NCI-H2107 treated with DMSO at 0.1 percent for 48 hours (cell line): ENCODE data around the gene PCDHGB7.
"Not testable (repeated sequence)": the region's sequence is repeated elsewhere in the genome, so short reads cannot be mapped to it uniquely, and the experiment has no call there.

Source experiments
- DNase-seq: peaks from one replicate; lab custom pipeline; 2025; ENCODE audit not compliant: unreplicated experiment; lab: John Stamatoyannopoulos, UW

PCDHGB7 gene

DNA sequence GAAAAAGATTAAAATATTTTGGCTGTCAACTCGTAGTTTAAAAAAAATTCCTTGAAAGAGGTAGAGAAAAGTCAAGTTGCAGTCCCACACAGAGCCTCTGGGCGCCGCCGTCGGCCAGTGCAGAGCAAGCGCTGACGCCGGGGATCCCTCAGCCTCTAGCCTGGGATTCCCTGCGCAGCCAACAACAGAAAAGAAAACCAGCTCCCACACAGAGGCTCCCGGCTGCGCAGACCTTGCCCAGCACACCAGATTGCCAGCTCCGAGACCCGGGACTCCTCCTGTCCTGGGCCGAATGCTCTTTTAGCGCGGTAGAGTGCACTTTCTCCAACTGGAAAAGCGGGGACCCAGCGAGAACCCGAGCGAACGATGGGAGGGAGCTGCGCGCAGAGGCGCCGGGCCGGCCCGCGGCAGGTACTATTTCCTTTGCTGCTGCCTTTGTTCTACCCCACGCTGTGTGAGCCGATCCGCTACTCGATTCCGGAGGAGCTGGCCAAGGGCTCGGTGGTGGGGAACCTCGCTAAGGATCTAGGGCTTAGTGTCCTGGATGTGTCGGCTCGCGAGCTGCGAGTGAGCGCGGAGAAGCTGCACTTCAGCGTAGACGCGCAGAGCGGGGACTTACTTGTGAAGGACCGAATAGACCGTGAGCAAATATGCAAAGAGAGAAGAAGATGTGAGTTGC lies at the start of gene PCDHGB7:
Gene PCDHGB7, plus strand, starts transcription at position 184 of the 679 bp plus-strand sequence. Its CDS starts 183 bp downstream, at position 367.
- DNase-seq = peak; percentile 68

DNA sequence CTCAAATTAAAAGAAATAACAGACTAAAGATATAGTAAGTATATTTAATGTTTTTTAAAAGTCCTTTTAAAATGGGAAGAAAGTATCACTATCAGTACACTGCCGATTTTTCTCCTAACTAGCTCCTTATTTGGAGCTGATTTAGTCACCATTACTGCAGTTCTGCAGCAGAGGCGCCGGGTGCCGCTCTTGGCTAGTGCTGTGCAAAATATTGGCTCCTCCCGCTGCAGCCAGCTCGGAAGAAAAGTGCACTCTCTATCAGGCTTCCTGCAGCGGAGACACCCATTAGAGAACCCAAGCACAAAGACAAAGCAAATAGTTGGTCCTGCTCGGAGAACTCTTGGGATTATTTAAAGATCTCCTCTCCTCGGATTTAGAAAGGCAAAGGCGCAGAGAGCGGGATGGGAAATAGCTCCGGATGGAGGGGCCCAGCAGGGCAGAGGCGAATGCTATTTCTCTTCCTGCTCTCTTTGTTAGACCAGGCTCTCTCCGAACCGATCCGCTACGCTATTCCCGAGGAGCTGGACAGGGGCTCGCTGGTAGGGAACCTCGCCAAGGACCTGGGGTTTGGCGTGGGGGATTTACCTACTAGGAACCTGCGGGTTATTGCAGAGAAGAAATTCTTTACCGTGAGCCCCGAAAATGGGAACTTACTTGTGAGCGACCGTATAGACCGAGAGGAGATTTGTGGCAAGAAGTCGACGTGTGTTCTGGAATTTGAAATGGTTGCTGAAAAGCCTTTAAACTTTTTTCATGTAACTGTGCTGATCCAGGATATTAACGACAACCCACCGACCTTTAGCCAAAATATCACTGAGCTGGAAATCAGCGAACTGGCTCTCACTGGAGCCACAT lies 47.3 kb upstream of the PCDHGB7 start, which contains the start of gene PCDHGB3:
Gene PCDHGB3, plus strand, starts transcription at position 249 of the 855 bp plus-strand sequence. Its CDS starts 153 bp downstream, at position 402.
- no peak for DNase-seq

GRCh38 chr5:141371572-141372475 lies 45.7 kb upstream of the PCDHGB7 start:
- no peak for DNase-seq

GRCh38 chr5:141373673-141374317 lies 43.7 kb upstream of the PCDHGB7 start, which contains the start of gene PCDHGA6:
PCDHGA6 (plus strand) TSS chr5:141373891; CDS start chr5:141374084, 193 bp downstream.
- no peak for DNase-seq

DNA sequence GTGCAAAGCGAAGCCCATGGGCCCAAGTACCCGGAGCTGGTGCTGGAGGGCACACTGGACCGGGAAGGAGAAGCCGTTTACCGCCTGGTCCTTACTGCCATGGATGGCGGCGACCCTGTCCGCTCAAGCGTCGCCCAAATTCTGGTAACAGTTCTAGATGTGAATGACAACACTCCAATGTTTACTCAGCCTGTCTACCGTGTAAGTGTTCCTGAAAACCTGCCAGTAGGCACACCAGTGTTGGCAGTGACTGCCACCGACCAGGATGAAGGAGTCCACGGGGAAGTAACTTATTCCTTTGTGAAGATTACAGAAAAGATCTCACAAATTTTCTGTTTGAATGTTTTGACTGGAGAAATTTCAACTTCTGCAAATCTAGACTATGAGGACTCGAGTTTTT lies 42.9 kb upstream of the PCDHGB7 start:
- DNase-seq = no peak

DNA sequence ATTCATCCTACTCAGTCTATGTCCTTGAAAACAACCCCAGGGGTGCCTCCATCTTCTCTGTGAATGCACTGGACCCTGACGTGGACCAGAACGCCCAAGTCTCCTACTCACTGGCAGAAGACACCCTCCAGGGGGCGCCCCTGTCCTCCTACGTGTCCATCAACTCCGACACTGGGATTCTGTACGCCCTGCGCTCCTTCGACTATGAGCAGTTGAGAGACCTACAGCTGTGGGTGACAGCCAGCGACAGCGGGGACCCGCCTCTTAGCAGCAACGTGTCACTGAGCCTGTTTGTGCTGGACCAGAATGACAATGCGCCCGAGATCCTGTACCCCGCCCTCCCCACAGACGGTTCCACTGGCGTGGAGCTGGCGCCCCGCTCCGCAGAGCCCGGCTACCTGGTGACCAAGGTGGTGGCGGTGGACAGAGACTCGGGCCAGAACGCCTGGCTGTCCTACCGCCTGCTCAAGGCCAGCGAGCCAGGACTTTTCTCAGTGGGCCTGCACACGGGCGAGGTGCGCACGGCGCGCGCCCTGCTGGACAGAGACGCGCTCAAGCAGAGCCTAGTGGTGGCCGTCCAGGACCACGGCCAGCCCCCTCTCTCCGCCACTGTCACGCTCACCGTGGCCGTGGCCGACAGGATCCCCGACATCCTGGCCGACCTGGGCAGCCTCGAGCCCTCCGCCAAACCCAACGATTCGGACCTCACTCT lies 41.9 kb upstream of the PCDHGB7 start:
- DNase-seq = not testable (repeated sequence)

- DNase-seq = no peak
These were observed 34.8 kb upstream of the PCDHGB7 start, which contains the start of gene PCDHGA7 for GRCh38 chr5:141382469-141383294. PCDHGA7 (plus strand) TSS chr5:141382742; CDS start chr5:141382900, 158 bp downstream.

DNA sequence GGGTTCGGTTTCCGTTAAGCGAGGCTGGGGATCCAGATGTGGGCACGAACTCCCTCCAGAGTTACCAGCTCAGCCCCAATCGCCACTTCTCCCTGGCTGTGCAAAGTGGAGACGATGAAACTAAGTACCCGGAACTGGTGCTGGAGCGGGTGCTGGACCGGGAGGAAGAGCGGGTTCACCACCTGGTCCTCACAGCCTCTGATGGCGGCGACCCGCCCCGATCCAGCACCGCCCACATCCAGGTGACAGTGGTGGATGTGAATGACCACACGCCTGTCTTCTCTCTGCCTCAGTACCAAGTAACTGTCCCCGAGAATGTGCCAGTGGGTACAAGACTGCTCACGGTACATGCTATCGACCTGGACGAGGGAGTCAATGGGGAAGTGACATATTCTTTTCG lies 34.1 kb upstream of the PCDHGB7 start:
- no peak for DNase-seq

- DNase-seq = no peak
These were observed 32.8 kb upstream of the PCDHGB7 start for GRCh38 chr5:141384471-141385267.

- DNase-seq = not testable (repeated sequence)
These were observed 29.7 kb upstream of the PCDHGB7 start, which contains the start of gene PCDHGB4 for GRCh38 chr5:141387557-141388311. PCDHGB4 (plus strand) TSS chr5:141387698; CDS start chr5:141387885, 187 bp downstream.

DNA sequence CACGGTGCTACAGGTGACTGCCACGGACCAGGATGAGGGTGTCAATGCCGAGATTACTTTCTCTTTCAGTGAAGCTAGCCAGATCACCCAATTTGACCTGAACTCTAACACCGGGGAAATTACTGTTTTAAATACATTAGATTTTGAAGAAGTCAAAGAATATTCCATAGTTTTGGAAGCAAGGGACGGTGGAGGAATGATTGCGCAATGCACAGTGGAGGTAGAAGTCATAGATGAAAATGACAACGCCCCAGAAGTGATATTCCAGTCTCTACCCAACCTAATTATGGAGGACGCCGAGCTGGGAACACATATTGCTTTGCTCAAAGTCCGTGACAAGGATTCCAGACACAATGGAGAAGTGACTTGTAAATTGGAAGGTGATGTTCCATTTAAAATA lies 28.8 kb upstream of the PCDHGB7 start:
- DNase-seq = no peak

GRCh38 chr5:141389153-141390042 lies 28.1 kb upstream of the PCDHGB7 start:
- DNase-seq = no peak

DNA sequence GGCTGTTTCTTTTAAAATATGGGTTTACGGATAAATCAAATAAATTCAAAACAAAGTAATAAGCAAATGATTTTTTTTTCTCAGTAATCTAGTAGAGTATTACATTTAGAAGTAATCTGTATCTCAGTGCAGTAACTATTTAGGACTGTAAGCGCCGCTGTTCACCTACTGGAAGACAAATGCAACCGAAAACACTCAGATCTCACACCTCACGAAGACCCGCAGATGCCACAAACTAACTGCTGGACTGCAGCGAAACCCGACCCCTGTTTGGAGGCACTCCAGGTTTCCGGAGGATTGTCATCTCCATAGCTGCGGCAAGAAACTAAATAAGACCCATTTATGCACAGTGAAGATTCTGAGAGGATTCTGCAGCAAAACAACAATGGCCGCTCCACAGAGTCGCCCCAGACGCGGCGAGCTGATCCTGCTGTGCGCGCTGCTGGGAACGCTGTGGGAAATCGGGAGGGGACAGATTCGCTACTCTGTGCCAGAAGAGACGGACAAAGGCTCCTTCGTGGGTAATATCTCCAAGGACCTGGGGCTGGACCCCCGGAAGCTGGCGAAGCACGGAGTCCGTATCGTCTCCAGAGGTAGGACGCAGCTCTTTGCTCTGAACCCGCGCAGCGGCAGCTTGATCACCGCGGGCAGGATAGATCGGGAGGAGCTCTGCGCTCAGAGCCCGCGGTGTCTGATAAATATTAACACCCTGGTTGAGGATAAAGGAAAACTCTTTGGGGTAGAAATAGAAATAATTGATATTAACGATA lies 24.9 kb upstream of the PCDHGB7 start, which contains the start of gene PCDHGA8:
Gene PCDHGA8, plus strand, starts transcription at position 205 of the 770 bp plus-strand sequence. Its CDS starts 181 bp downstream, at position 386.
- DNase-seq = no peak

- no peak for DNase-seq
These were observed 24.2 kb upstream of the PCDHGB7 start for GRCh38 chr5:141393267-141393666.
